ENCODE data around the gene PCDHA9. TPM values are rescaled to one million over a fixed set of nuclear protein-coding genes. Genes with fewer than 3 reads are reported as not detected.

The PCDHA9 gene
- total RNA-seq, 1 experiment from 2014 or later, result not detected

DNA sequence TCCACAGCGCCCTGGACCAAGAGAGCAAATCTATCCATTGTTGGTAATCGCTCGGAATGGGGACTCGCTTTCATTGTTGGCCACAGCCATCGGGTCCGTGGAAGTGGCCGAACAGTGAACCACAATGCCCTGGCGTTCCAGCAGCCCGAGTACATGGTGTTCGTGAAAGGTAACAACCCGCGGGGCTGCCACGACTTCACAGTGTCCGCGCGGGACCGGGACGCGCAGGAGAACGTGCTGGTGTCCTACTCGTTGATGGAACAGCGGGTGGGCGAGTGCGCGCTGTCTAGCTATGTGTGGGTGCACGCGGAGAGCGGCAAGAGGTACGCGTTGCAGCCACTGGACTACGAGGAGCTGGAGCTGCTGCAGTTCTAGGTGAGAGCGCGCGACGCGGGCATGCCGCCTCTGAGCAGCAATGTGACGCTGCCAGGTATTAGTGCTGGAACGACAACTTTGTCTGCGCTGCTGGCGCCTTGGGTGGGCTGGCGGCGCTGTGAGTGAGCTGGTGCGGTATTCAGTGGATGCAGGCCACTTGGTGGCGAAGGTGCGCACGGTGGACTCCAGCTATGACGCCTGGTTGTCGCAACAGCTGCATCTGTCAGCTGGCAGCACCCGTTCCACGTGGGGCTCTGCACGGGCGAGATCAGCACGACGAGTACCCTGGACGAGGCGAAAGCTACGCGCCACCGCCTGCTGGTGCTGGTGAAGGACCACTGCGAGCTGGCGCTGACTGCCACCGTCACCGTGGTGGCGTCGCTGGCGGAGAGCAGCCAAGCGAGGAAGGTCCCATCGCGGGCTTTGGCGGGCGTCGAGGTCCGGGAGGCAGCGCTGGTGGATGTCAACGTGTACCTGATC is 14.5 kb downstream of the PCDHA9 start:
- POLR2A ChIA-PET, result no interaction called here
- Histone ChIP-seq H3K9me3 (no peaks in the 10 kb centered on the region), H3K4me3 (ENCODE audit: low read depth, low read length) (no peak overlapping the region), H3K4me1 (no peaks in the 10 kb centered on the region), H3K36me3 (ENCODE audit: control insufficient read depth, insufficient read depth, low read length) (no peaks in the 10 kb centered on the region), H3K27me3 (replicated peaks; ENCODE audit: control insufficient read depth, insufficient read depth, low read length) (no peaks in the 10 kb centered on the region)
- no peaks in the 10 kb centered on the region for H3K4me1 Mint-ChIP-seq (ENCODE audit: low read depth, unreplicated experiment)
- intact Hi-C loops (cut with micrococcal nuclease; ENCODE audit: unreplicated experiment), result no loop called here
- no TSS peak for BruUV-seq (replicated peaks)
- peaks cover 19% of the 10 kb centered on the region for H3K9me3 Mint-ChIP-seq (ENCODE audit: unreplicated experiment)
- CTCF ChIA-PET, result no interaction called here
- no peak overlapping the region for H3K4me3 Mint-ChIP-seq (ENCODE audit: unreplicated experiment)
- no peak overlapping the region for H3K27ac Mint-ChIP-seq (ENCODE audit: unreplicated experiment)
- no peaks in the 10 kb centered on the region for H3K27me3 Mint-ChIP-seq (ENCODE audit: insufficient read depth, unreplicated experiment)
- no peaks in the 10 kb centered on the region for H3K36me3 Mint-ChIP-seq (ENCODE audit: insufficient read depth, unreplicated experiment)
- TF ChIP-seq, protein P1, sequence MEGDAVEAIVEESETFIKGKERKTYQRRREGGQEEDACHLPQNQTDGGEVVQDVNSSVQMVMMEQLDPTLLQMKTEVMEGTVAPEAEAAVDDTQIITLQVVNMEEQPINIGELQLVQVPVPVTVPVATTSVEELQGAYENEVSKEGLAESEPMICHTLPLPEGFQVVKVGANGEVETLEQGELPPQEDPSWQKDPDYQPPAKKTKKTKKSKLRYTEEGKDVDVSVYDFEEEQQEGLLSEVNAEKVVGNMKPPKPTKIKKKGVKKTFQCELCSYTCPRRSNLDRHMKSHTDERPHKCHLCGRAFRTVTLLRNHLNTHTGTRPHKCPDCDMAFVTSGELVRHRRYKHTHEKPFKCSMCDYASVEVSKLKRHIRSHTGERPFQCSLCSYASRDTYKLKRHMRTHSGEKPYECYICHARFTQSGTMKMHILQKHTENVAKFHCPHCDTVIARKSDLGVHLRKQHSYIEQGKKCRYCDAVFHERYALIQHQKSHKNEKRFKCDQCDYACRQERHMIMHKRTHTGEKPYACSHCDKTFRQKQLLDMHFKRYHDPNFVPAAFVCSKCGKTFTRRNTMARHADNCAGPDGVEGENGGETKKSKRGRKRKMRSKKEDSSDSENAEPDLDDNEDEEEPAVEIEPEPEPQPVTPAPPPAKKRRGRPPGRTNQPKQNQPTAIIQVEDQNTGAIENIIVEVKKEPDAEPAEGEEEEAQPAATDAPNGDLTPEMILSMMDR (IDR thresholded peaks at IDR 0.05; ENCODE audit: insufficient read depth in 1 of 2, low read depth in 1 of 2, low read length in 1 of 2, severe bottlenecking in 1 of 2, unreplicated experiment in 1 of 2), result no peak
- no peak for DNase-seq

DNA sequence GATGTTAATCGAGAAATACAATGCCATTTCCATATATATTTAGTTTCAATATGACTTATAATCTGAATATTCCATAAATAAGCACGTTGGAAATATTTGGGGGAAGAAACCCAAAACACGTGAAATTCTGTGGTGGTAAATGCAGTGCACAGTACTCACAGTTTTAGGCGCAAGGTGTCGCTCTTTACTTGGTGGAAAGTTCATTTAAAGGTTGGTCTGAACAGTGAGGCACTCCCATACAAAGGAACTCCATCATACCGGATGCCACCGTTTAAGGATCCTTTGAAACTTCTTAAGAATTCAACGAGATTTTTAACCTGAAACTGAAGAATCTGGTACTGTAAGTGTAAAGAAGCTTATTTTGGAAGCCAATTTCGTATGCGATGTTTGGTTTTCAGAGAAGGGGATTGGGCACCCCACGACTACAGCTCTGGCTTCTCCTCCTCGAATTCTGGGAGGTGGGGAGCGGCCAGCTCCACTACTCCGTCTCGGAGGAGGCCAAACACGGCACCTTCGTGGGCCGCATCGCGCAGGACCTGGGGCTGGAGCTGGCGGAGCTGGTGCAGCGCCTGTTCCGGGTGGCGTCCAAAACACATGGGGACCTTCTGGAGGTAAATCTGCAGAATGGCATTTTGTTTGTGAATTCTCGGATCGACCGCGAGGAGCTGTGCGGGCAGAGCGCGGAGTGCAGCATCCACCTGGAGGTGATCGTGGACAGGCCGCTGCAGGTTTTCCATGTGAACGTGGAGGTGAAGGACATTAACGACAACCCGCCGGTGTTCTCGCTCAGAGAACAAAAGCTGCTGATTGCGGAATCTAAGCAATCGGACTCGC is 20.8 kb downstream of the PCDHA9 start, which contains the start of gene PCDHA11:
TSS of gene PCDHA11 (plus strand) at position 237 of the 834 bp plus-strand sequence. CDS start at position 384, 147 bp downstream.
- no peak within 1 kb of the TSS for H3K27ac Mint-ChIP-seq (ENCODE audit: unreplicated experiment)
- H3K4me1 Mint-ChIP-seq (ENCODE audit: low read depth, unreplicated experiment), result no peaks in the 10 kb centered on the region
- peaks cover 9% of the 10 kb centered on the region for H3K9me3 Mint-ChIP-seq (ENCODE audit: unreplicated experiment)
- POLR2A ChIA-PET, result no interaction called here
- H3K36me3 Mint-ChIP-seq (ENCODE audit: insufficient read depth, unreplicated experiment), result no peaks in the 10 kb centered on the region
- intact Hi-C loops (cut with micrococcal nuclease; ENCODE audit: unreplicated experiment), result no loop called here
- TF ChIP-seq, protein P1 (IDR thresholded peaks at IDR 0.05; ENCODE audit: insufficient read depth in 1 of 2, low read depth in 1 of 2, low read length in 1 of 2, severe bottlenecking in 1 of 2, unreplicated experiment in 1 of 2), result no peak
- H3K4me3 ChIP-seq (ENCODE audit: low read depth, low read length), result no peak within 1 kb of the TSS
- no peaks in the 10 kb centered on the region for H3K27me3 ChIP-seq (replicated peaks; ENCODE audit: control insufficient read depth, insufficient read depth, low read length)
- no peaks in the 10 kb centered on the region for H3K36me3 ChIP-seq (ENCODE audit: control insufficient read depth, insufficient read depth, low read length)
- DNase-seq, result no peak
- H3K27me3 Mint-ChIP-seq (ENCODE audit: insufficient read depth, unreplicated experiment), result no peaks in the 10 kb centered on the region
- H3K4me3 Mint-ChIP-seq (ENCODE audit: unreplicated experiment), result peak within 1 kb of the TSS; percentile 31
- peaks cover 3% of the 10 kb centered on the region; the same call in 1 of the 2 replicates for H3K9me3 ChIP-seq
- BruUV-seq (replicated peaks), result no TSS peak
- no peaks in the 10 kb centered on the region for H3K4me1 ChIP-seq
- CTCF ChIA-PET, result no interaction called here

DNA sequence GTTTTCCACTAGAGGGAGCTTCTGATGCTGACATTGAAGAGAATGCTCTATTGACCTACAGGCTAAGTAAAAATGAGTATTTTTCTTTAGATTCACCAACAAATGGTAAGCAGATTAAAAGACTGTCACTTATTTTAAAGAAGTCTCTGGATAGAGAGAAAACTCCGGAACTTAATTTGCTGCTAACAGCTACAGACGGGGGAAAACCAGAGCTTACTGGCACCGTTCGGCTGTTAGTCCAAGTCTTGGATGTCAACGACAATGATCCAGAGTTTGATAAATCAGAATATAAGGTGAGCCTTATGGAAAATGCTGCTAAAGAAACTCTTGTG is 21.3 kb downstream of the PCDHA9 start:
- H3K36me3 Mint-ChIP-seq (ENCODE audit: insufficient read depth, unreplicated experiment), result no peaks in the 10 kb centered on the region
- no peaks in the 10 kb centered on the region for H3K27me3 Mint-ChIP-seq (ENCODE audit: insufficient read depth, unreplicated experiment)
- no peak overlapping the region for H3K27ac Mint-ChIP-seq (ENCODE audit: unreplicated experiment)
- BruUV-seq (replicated peaks), result no TSS peak
- no peak for DNase-seq
- H3K4me3 Mint-ChIP-seq (ENCODE audit: unreplicated experiment), result no peak overlapping the region
- peaks cover 3% of the 10 kb centered on the region for H3K9me3 Mint-ChIP-seq (ENCODE audit: unreplicated experiment)
- ChIA-PET POLR2A (no interaction called here), CTCF (no interaction called here)
- Histone ChIP-seq H3K4me1 (no peaks in the 10 kb centered on the region), H3K27me3 (replicated peaks; ENCODE audit: control insufficient read depth, insufficient read depth, low read length) (no peaks in the 10 kb centered on the region), H3K36me3 (ENCODE audit: control insufficient read depth, insufficient read depth, low read length) (no peaks in the 10 kb centered on the region), H3K9me3 (peaks cover 7% of the 10 kb centered on the region; the same call in 1 of the 2 replicates), H3K4me3 (ENCODE audit: low read depth, low read length) (no peak overlapping the region)
- no peaks in the 10 kb centered on the region for H3K4me1 Mint-ChIP-seq (ENCODE audit: low read depth, unreplicated experiment)
- intact Hi-C loops (cut with micrococcal nuclease; ENCODE audit: unreplicated experiment), result no loop called here
- TF ChIP-seq, protein P1 (IDR thresholded peaks at IDR 0.05; ENCODE audit: insufficient read depth in 1 of 2, low read depth in 1 of 2, low read length in 1 of 2, severe bottlenecking in 1 of 2, unreplicated experiment in 1 of 2), result no peak
